Measurements from ENCODE around the gene TIMM23.
"Not testable (repeated sequence)": the region's sequence is repeated elsewhere in the genome, so short reads cannot be mapped to it uniquely, and the experiment has no call there.

Gene TIMM23

GRCh38 chr10:46024948-46025347 lies 52.7 kb downstream of the TIMM23 start:
- no peak for DNase-seq (ENCODE audit: low spot score)

- DNase-seq (ENCODE audit: low spot score), result no peak
Observed at GRCh38 chr10:46025406-46025805, 53.1 kb downstream of the TIMM23 start.

- no peak for DNase-seq (ENCODE audit: low spot score)
Observed at GRCh38 chr10:46026106-46026505, 53.8 kb downstream of the TIMM23 start.

DNA sequence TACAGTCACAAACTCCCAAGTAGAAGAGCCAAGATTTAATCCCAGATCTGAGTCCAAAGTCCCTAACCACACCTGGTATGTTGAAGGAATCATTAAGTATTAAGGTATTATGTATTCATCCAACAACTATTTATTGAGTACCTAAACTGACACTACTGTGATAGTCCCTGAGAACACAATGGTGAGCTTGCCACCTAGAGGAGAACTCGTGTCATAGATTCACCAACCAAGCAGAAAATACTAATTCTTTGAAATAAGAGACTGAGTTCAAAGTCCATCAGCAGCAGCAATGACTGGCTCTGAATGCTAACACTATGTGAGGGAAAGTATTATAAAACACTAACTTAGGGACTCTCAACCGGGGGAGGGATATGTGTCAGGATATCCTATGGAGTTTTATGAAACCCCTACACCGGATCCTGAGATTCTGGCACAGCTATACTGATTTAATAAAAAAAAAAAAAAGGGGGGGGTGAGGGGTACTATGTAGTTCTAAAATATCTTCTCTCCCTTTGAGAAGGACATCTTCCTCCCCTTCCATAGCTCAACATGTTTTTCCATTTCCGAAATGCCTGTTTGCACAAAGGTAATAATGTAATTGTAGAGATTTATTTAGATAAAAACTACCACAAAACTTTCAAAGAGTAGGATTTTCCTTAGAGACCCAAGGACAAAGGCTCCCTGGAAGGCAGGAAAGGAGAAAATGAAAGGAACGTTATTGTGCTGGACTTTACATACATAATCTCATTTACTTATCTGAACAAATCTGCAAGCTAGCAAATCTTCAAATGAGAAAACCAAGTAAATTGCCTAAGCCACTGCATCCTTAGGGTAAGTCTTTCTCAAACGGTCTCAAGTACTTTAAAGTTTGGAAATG lies 56.5 kb downstream of the TIMM23 start:
- DNase-seq (ENCODE audit: low spot score), result peak; percentile 46

GRCh38 chr10:46029461-46030030 lies 57.3 kb downstream of the TIMM23 start:
- no peak for DNase-seq (ENCODE audit: low spot score)

GRCh38 chr10:46030091-46030937 lies 58.0 kb downstream of the TIMM23 start, which contains the start of gene NCOA4:
NCOA4 (minus strand) TSS chr10:46030623; CDS start chr10:46016680, 13,943 bp downstream.
- peak; percentile 97 for DNase-seq (ENCODE audit: low spot score)

DNA sequence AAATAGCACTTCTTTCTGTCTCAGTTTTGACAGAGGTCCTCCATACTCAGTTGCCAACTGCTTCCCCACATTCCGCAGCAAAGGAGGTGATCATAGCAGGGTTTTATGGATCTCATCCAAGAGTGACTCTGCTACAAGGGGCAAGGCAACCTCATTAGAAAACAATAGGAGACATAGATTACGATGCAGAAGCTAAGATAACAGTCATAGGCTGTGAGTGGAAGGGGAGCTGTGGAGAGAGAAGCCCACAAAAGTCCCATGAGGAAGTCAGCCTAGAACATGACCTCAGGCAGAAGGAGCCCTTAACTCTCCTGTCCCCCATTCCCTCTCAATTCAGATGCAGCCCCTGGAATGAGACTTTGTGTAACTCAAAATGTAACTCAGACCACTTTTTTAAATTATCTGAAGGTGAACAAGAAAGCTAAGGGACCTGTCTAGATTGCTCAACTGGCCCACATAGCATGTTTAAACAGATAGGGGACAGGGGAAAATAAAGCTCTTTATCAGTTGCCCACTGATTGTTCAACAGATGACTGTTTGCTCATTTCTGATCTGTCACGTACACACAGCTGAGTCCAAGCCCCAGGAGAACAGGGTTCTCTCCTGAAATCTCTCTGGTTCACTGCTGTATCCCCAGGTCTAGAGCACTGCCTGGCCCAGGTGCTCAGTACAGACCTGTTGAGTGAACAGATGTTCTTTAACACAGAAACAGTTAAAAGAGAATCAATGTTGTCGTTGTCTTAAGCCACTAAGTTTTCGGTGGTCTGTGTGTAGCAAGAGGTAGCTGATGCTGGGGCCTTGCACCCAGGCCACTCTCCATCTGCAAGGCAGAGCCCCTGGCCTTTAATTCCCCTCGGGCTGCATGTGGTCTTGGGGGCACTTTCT lies 59.6 kb downstream of the TIMM23 start:
- no peak for DNase-seq (ENCODE audit: low spot score)

DNA sequence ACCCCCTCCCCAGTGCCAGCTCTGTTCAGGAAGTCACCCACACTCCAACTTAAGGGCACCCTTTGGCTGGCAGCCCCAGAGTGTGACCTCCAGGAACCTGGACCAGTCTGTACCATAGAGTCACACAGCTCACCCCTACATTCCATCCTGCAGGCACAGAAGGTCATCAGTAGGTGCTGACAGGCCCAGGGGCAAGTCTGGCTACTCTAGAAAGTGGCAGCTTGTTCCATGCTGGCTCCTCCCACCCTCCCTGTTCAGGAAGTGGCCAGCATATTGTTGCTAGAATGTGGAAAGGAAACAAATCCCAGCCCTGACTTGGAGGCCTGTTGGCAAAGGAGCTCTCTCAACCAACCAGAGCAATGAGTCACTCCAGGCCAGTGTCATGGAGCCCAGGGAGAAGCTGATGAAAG lies 61.3 kb downstream of the TIMM23 start:
- DNase-seq (ENCODE audit: low spot score), result no peak

DNA sequence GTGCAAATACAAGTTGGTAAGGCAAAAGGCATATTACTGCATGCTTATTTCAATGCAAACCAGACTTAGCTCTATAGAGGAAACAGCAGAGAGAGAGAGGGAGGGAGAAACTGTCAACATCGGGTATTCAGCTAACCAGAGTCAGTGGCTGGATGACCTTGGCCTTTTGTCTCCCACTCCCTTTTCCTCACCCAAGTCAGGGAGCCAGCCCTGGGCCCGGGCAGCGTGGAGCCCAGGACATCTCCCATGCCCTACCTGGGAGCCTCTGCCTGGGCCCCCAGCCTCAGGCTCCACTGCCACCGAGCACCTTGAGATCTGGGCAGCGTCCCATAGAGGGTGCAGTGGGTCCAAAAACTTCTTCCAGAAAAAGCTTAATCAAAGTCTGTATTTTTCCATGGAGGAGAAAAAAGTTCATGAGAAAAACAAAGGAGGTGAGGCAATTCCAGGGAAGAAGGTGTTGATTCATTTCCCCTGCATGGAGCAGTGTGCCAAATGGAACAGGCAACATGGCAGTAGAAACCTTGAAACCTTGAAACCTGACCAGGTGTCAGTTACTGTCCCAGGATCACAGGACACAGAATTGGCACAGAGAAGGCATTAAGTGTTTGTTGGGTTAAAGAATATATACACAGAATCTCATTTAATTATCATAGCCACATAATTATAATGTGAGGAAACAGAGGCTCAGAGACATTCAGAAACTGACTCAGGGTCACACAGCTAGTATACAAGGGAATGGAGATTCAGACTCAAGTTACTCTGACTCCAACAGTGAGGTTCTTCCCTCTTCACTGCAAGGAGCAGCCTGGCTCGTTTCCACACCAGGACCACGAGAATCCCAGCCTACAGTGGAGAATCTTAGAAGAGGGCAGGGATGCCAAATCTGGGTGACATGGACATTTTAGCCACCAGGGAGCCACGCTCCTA lies 63.9 kb downstream of the TIMM23 start:
- no peak for DNase-seq (ENCODE audit: low spot score)

GRCh38 chr10:46037107-46037825 lies 65.0 kb downstream of the TIMM23 start:
- no peak for DNase-seq (ENCODE audit: low spot score)

- DNase-seq (ENCODE audit: low spot score), result no peak
Observed at GRCh38 chr10:46040004-46040403, 67.7 kb downstream of the TIMM23 start.

- no peak for DNase-seq (ENCODE audit: low spot score)
Observed at GRCh38 chr10:46042527-46042926, 70.2 kb downstream of the TIMM23 start.

- no peak for DNase-seq (ENCODE audit: low spot score)
Observed at GRCh38 chr10:46046261-46046660, 74.0 kb downstream of the TIMM23 start, which contains the start of gene MSMB. MSMB (minus strand) TSS chr10:46046269; CDS start chr10:46046237, 32 bp downstream.

DNA sequence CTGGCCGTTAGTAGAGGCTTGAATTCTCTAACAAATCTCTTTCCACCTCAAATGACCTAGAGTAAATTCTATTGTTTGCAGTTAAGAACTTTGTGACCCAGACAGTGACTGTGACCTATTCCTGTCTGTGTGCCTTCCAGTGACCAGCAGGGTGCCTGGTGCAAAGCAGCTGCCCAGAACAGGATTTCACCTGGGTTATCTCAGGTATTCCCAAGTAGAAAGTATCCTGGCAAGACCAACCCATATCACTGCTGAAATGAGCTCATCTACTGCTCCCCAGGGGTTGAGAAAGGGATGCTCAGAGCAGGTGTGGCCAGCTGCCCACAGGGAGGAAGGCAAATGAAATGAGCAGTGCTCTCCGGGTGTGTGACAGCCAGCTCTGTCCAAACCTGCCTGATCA lies 75.9 kb downstream of the TIMM23 start:
- DNase-seq (ENCODE audit: low spot score), result no peak

- DNase-seq (ENCODE audit: low spot score), result not testable (repeated sequence)
Observed at GRCh38 chr10:46049497-46049831, 77.2 kb downstream of the TIMM23 start.

DNA sequence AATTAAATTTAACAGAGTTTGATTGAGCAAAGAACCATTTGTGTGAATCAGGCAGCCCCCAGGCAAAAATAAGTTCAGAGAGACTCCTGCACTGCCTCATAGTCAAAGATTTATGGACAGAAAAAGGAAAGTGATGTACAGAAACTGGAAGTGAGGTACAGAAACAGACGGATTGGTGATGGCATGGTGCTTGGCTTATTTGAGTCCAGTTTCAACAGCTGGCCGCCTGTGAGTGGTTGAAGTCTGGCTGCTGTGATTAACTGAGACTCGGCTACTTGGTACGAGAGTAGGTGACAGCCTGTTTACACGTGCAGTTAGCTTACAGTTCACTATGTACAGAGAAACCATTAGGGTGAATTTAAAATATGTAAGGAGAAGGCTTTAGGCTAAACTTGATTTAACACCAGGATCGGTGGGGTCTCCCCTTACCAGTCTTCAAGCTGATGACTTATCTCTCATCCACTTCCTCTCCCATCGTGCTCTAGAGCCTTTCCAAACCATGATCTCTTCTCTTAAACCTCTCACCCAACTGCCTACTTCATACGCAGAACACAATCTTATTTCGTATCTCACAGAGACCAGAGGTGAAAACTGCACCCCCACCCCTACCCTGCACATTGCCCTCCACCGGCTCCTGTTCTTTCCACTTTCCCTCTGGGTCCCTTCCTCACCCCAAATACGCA lies 78.8 kb downstream of the TIMM23 start:
- no peak for DNase-seq (ENCODE audit: low spot score)

DNA sequence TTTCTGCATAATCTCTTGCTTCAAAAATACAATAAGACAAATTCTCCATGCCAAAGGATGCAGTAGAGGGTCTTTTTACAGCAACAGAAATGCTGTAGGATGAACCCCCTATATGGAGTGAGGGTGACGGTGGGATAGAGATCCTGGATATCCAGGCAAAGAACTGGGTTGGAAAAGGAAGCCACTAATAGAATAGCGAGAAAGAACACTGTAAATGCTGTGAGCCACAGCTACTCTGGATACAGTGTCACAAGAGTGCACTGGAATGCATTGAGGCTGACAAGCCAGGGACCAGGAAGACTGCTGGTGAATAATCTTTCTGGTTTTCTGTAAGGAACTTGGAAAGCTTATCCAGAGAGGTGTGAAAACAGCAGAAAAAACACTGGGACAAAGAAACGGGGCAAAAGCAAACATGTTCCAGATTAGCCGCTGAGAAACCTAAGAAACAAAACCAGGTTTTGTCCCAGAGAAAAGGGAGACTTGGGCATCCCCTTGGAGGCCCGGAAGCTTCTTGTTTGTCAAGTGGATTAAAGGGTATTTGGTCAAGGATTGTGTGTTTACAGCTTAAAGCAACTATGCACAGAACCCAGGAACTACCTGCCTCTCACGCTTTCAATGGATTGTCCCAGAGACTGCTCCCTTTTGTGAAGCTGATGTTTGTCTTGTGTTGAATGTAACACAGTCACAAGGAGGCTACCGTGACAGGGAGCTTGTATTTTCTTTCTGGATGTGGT lies 79.9 kb downstream of the TIMM23 start:
- DNase-seq (ENCODE audit: low spot score), result no peak

DNA sequence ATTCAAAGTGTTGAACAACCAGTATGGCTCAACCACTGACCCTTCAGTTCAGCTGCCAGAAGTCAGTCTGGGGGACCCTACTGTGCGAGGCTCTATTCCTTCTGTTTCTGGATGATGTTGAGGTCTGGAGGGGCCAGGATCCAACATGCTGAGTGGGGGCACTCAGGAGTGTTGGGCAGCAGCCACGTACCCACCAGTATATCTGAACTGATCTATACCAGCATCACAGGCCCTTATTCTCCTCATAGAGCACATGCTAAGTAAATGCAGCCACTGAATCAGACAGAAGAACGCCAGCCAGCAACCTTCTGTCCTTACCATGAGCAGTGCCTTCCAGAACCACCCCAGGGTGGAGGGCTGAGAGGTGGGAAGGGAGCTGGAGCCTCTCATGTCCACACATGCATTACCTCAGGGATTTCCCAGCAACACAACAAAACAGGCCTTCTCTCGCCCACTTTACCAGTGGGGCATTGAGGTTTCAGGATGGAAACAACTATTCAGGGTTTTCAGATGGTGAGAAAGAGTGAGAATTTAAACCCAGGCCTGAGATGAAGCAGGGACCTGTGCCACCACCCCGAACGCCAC lies 80.6 kb downstream of the TIMM23 start:
- DNase-seq (ENCODE audit: low spot score), result no peak

Data from CD4-positive, alpha-beta T cell treated with Interleukin-6 at 100 ng/mL for 8 hours (primary cell).